HEK293 (cell line): ENCODE data around the gene PCBD1.

ENCODE experiments used
- CTCF ChIA-PET: fragments of 350-600 bp; formaldehyde crosslinking; extraction: SDS; loops from one replicate; lab custom pipeline; 2021; ENCODE audit warnings: antibody characterized with exemption; lab: Yijun Ruan, JAX
- POLR2A ChIA-PET: fragments of 300-600 bp; formaldehyde crosslinking; extraction: SDS; loops from one replicate; lab custom pipeline; 2020; ENCODE audit warnings: antibody characterized with exemption, inconsistent platforms; lab: Yijun Ruan, JAX
- H3K27ac ChIP-seq: fragments of 200-500 bp; sonication (Bioruptor generic); 2 replicates; pipeline ENCODE4 v1.5.1; 2014; ENCODE audit warnings: low read depth, low read length, control low read depth, inconsistent platforms; ENCODE audit errors: extremely low read depth
- H3K36me3 ChIP-seq, 2 experiments: fragments of 200-500 bp in 1 of 2; sonication (Bioruptor generic) in 1 of 2; 1 replicate in 1 of 2; 2 replicates in 1 of 2; pipeline ENCODE4 v1.5.1; 2014 to 2017; ENCODE audit warnings: inconsistent platforms in 2 of 2, low read length in 2 of 2; ENCODE audit not compliant: control insufficient read depth in 2 of 2, insufficient read depth in 1 of 2
- H3K4me1 ChIP-seq: fragments of 200-500 bp; sonication (Bioruptor generic); 2 replicates; pipeline ENCODE4 v1.5.1; 2014; ENCODE audit warnings: mild to moderate bottlenecking, low read length, inconsistent platforms; ENCODE audit not compliant: control insufficient read depth, insufficient read depth
- H3K4me3 ChIP-seq: 2 replicates; pipeline ENCODE4 v1.5.1; 2011; ENCODE audit warnings: low read depth, mild to moderate bottlenecking, control low read depth, low read length, moderate library complexity
- H3K9me3 ChIP-seq: fragments of 200-500 bp; sonication (Bioruptor generic); 2 replicates; pipeline ENCODE4 v1.5.1; 2014; ENCODE audit warnings: low read depth, low read length, inconsistent platforms; ENCODE audit not compliant: control insufficient read depth, insufficient read depth
- GLIS2 ChIP-seq: fragments of 450-650 bp; formaldehyde crosslinking; IDR thresholded peaks from 2 replicates; pipeline ENCODE4 v1.5.1; 2016; ENCODE audit warnings: missing biosample characterization, missing genetic modification characterization
- SCRT2 ChIP-seq: fragments of 450-650 bp; formaldehyde crosslinking; IDR thresholded peaks from 2 replicates; pipeline ENCODE4 v1.5.1; 2016; ENCODE audit warnings: missing biosample characterization, missing genetic modification characterization
- ZBTB1 ChIP-seq: fragments of 450-650 bp; formaldehyde crosslinking; IDR thresholded peaks from 2 replicates; pipeline ENCODE4 v1.5.1; 2016; ENCODE audit warnings: missing biosample characterization, missing genetic modification characterization
- ZBTB26 ChIP-seq: fragments of 450-650 bp; formaldehyde crosslinking; optimal IDR thresholded peaks from 2 replicates; pipeline ENCODE3; 2016; ENCODE audit warnings: missing biosample characterization, mild to moderate bottlenecking, missing genetic modification characterization
- ZBTB48 ChIP-seq: fragments of 450-650 bp; formaldehyde crosslinking; IDR thresholded peaks from 2 replicates; pipeline ENCODE4 v1.5.1; 2016; ENCODE audit warnings: missing biosample characterization, missing genetic modification characterization
- ZFP41 ChIP-seq: fragments of 450-650 bp; formaldehyde crosslinking; IDR thresholded peaks from 2 replicates; pipeline ENCODE4 v1.5.1; 2016; ENCODE audit warnings: missing biosample characterization, missing genetic modification characterization, borderline replicate concordance
- ZFP69B ChIP-seq: fragments of 450-650 bp; formaldehyde crosslinking; IDR thresholded peaks from 2 replicates; pipeline ENCODE4 v1.5.1; 2016; ENCODE audit warnings: missing biosample characterization, missing genetic modification characterization
- ZIC2 ChIP-seq: fragments of 450-650 bp; formaldehyde crosslinking; IDR thresholded peaks from 2 replicates; pipeline ENCODE4 v1.5.1; 2016; ENCODE audit warnings: missing biosample characterization, missing genetic modification characterization
- ZNF10 ChIP-seq: fragments of 450-650 bp; formaldehyde crosslinking; IDR thresholded peaks from 2 replicates; pipeline ENCODE4 v1.5.1; 2017; ENCODE audit warnings: missing biosample characterization, missing genetic modification characterization
- ZNF132 ChIP-seq: fragments of 450-650 bp; formaldehyde crosslinking; IDR thresholded peaks from 2 replicates; pipeline ENCODE4 v1.5.1; 2017; ENCODE audit warnings: missing biosample characterization, missing genetic modification characterization, borderline replicate concordance
- ZNF175 ChIP-seq: fragments of 450-650 bp; formaldehyde crosslinking; IDR thresholded peaks from 2 replicates; pipeline ENCODE4 v1.5.1; 2016; ENCODE audit warnings: missing biosample characterization, missing genetic modification characterization
- ZNF391 ChIP-seq: fragments of 450-650 bp; formaldehyde crosslinking; IDR thresholded peaks from 2 replicates; pipeline ENCODE4 v1.5.1; 2016; ENCODE audit warnings: low read depth, missing biosample characterization, missing genetic modification characterization, borderline replicate concordance
- ZNF404 ChIP-seq: fragments of 450-650 bp; formaldehyde crosslinking; IDR thresholded peaks from 2 replicates; pipeline ENCODE4 v1.5.1; 2017; ENCODE audit warnings: missing biosample characterization, missing genetic modification characterization
- ZNF585B ChIP-seq: fragments of 450-650 bp; formaldehyde crosslinking; IDR thresholded peaks from 2 replicates; pipeline ENCODE4 v1.5.1; 2016; ENCODE audit warnings: missing biosample characterization, missing genetic modification characterization
- ZNF626 ChIP-seq: fragments of 450-650 bp; sonication (Bioruptor Pico); formaldehyde crosslinking; IDR thresholded peaks from 2 replicates; pipeline ENCODE4 v1.5.1; 2018; ENCODE audit warnings: missing biosample characterization, missing genetic modification characterization, inconsistent platforms
- ZNF645 ChIP-seq: fragments of 450-650 bp; formaldehyde crosslinking; IDR thresholded peaks from 2 replicates; pipeline ENCODE4; 2016; ENCODE audit warnings: missing biosample characterization, missing genetic modification characterization
- ZNF692 ChIP-seq: fragments of 450-650 bp; formaldehyde crosslinking; IDR thresholded peaks from 2 replicates; pipeline ENCODE4 v1.5.1; 2016; ENCODE audit warnings: missing biosample characterization, missing genetic modification characterization
- ZNF707 ChIP-seq: fragments of 450-650 bp; formaldehyde crosslinking; IDR thresholded peaks from 2 replicates; pipeline ENCODE4 v1.5.1; 2016; ENCODE audit warnings: missing biosample characterization, missing genetic modification characterization
- ZSCAN23 ChIP-seq: fragments of 450-650 bp; formaldehyde crosslinking; IDR thresholded peaks from 2 replicates; pipeline ENCODE4 v1.5.1; 2016; ENCODE audit warnings: missing biosample characterization, missing genetic modification characterization
- ZSCAN4 ChIP-seq: fragments of 450-650 bp; formaldehyde crosslinking; IDR thresholded peaks from 2 replicates; pipeline ENCODE4 v1.5.1; 2017; ENCODE audit warnings: missing biosample characterization, missing genetic modification characterization

PCBD1 gene

GRCh38 chr10:70911386-70911785 is 23.0 kb upstream of the PCBD1 start (continued):
- TF ChIP-seq ZNF645 (tag by site-specific recombination), result no peak

- Histone ChIP-seq H3K4me3 (no peak overlapping the region), H3K4me1 (no peaks in the 10 kb centered on the region), H3K36me3 (no peaks in the 10 kb centered on the region), H3K9me3 (no peaks in the 10 kb centered on the region), H3K27ac (no peak overlapping the region)
- POLR2A ChIA-PET, result no interaction called here
- no peak for TF ChIP-seq ZNF692 (tag by site-specific recombination)
- no peak for TF ChIP-seq ZNF175
- TF ChIP-seq GLIS2, result no peak
- TF ChIP-seq SCRT2, result no peak
- no peak for TF ChIP-seq ZFP41 (tag by site-specific recombination)
- TF ChIP-seq ZSCAN23, result no peak
- no peak for TF ChIP-seq ZNF391
- TF ChIP-seq ZIC2, result no peak
- no peak for TF ChIP-seq ZNF585B
- no peak for TF ChIP-seq ZBTB26 (tag by site-specific recombination)
- no peak for TF ChIP-seq ZNF404
- no peak for TF ChIP-seq ZBTB48 (tag by site-specific recombination)
- TF ChIP-seq ZNF707 (tag by site-specific recombination), result no peak
- no peak for TF ChIP-seq ZBTB1 (tag by site-specific recombination)
- TF ChIP-seq ZFP69B (tag by site-specific recombination), result no peak
- no peak for TF ChIP-seq ZSCAN4 (tag by site-specific recombination)
- no peak for TF ChIP-seq ZNF132
- TF ChIP-seq ZNF10 (tag by site-specific recombination), result no peak
- TF ChIP-seq ZNF626, result no peak
- CTCF ChIA-PET, result interaction anchor here (0.5 kb wide), 1 partner anchor 994 kb away, joined by 6 read pairs; no protein-coding TSS in a partner anchor
Observed at GRCh38 chr10:70910486-70911341, 22.3 kb upstream of the PCBD1 start.
